ENCODE measurements around the gene PIF1. TPM values are rescaled to one million over a fixed set of nuclear protein-coding genes. Genes with fewer than 3 reads are reported as not detected.

PIF1 gene
- total and polyA plus RNA-seq, 2 of the 4 experiments (the other 2 are of a cell fraction): 3.9 to 19.9 TPM

GRCh38 chr15:64854041-64854440 lies 28.6 kb upstream of the PIF1 start:
- Histone ChIP-seq H3K9ac (ENCODE audit: low read depth, low read length) (peak overlapping the region; percentile 31), H2BK120ac (ENCODE audit: low read depth, low read length) (peak overlapping the region; percentile 88), H3K27ac (ENCODE audit: insufficient read depth, low read length) (peak overlapping the region; percentile 96), H2BK5ac (ENCODE audit: low read depth, low read length, poor library complexity, severe bottlenecking) (peak overlapping the region; percentile 98), H3K4me1 (ENCODE audit: control insufficient read depth, insufficient read depth, low read length) (peaks cover 65% of the 10 kb centered on the region), H4K8ac (ENCODE audit: low read depth in 2 of 2, low read length in 2 of 2) (peak overlapping the region; percentile 41 to 77; a peak in 3 of 4 replicates), H3K4me3 (ENCODE audit: insufficient read depth, low read depth, low read length) (no peak overlapping the region), H3K14ac (replicated peaks; ENCODE audit: low read depth, low read length) (peak overlapping the region; percentile 39), H3K27me3 (ENCODE audit: control insufficient read depth, insufficient read depth, low read length) (no peaks in the 10 kb centered on the region), H3K56ac (ENCODE audit: extremely low read depth, insufficient read depth, low read length) (peak overlapping the region; percentile 54; the same call in 1 of the 2 replicates), H3K9me1 (ENCODE audit: insufficient read depth, low read length) (peaks cover 51% of the 10 kb centered on the region), H4K20me1 (ENCODE audit: insufficient read depth, low read length) (peaks cover 33% of the 10 kb centered on the region), H2AFZ (replicated peaks; ENCODE audit: low read length, poor library complexity) (peak overlapping the region; percentile 37), H3K23ac (ENCODE audit: low read depth, low read length) (peak overlapping the region; percentile 49), H3K36me3 (ENCODE audit: control insufficient read depth, insufficient read depth, low read length) (peaks cover 62% of the 10 kb centered on the region), H2BK20ac (ENCODE audit: low read depth, low read length) (peak overlapping the region; percentile 92; the same call in 1 of the 2 replicates), H2AK5ac (ENCODE audit: low read depth, low read length) (peak overlapping the region; percentile 98), H2AK9ac (replicated peaks; ENCODE audit: low read depth, low read length, poor library complexity) (peak overlapping the region; percentile 29), H4K5ac (ENCODE audit: low read depth, low read length) (peak overlapping the region; percentile 61), H2BK15ac (ENCODE audit: low read depth, low read length) (peak overlapping the region; percentile 40; the same call in 2 of the 3 replicates), H3K18ac (ENCODE audit: low read depth, low read length) (peak overlapping the region; percentile 71), H3K79me1 (ENCODE audit: low read depth in 1 of 2, low read length in 2 of 2) (peaks cover 52 to 84% of the 10 kb centered on the region in 2 experiments), H3K4ac (ENCODE audit: low read depth, low read length) (peak overlapping the region; percentile 99), H4K91ac (ENCODE audit: insufficient read depth, low read depth, low read length) (peak overlapping the region; percentile 99), H3K9me3 (ENCODE audit: control insufficient read depth, insufficient read depth, low read length) (no peaks in the 10 kb centered on the region), H3K4me2 (ENCODE audit: low read depth, low read length) (peak overlapping the region; percentile 6; the same call in 1 of the 2 replicates)
- dilution Hi-C loops (cut with HindIII; ENCODE audit: low sequenced_read_pairs, unreplicated experiment) (no loop called here), in situ Hi-C loops (cut with MboI; ENCODE audit: low sequenced_read_pairs) (no loop called here), intact Hi-C loops (cut with micrococcal nuclease) (no loop called here)
- no peak for ATAC-seq (ENCODE audit: low read depth)
- DNase-seq: no peak
- TF ChIP-seq CEBPB (IDR thresholded peaks at IDR 0.05; ENCODE audit: low read depth, low read length): no peak
- POLR2A ChIA-PET (ENCODE audit: unreplicated experiment): no interaction called here
- CTCF ChIA-PET: no interaction called here
- no TSS peak for BruUV-seq (replicated peaks)
- no CpG with 5 or more reads among the region's 4 CpGs for WGBS, 2 experiments (ENCODE audit: extremely low coverage in 2 of 2, insufficient read length in 1 of 2)

Measured in IMR-90 (cell line).